Midbrain (tissue), 1 donor: ENCODE results near the gene PPIL6.

Source experiments
- DNase-seq: peaks from one replicate; lab custom pipeline; 2025; lab: John Stamatoyannopoulos, UW

Gene PPIL6

DNA sequence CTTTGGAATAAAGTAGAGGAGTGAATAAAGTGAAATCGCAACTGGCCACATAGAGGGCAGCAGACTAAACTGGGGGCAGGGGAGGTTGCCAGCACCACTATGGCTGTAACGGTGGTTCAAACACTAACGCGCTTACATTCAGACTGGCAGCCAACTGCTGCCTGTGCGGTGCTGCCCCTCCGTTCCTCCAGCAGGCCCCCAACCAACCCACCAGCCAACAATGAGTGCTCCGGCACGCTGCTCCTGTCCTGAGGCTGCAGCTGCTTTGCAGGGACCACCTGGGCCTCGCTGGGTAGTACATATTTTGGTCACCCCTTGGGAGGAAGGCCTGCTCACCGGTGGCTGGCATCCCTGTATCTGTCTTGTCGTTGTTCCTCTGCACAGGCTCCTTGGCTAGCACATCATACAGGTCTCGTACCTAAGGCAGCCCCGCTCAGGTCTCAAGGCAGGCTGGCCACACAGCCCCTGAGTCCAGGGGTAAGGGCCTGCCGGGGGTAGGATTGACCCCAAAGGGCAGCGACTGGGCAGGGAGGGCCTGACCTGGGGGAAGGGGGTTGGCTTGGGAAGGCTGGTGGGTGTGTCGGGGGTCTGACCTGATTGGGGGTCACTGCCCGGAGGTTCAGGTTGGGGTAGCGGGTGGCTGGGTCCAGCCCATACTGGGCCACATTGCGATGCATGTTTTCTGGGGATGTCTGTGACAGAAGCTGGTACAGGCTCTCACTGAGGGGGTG lies 8.8 kb upstream of the PPIL6 start:
- DNase-seq, result no peak

DNA sequence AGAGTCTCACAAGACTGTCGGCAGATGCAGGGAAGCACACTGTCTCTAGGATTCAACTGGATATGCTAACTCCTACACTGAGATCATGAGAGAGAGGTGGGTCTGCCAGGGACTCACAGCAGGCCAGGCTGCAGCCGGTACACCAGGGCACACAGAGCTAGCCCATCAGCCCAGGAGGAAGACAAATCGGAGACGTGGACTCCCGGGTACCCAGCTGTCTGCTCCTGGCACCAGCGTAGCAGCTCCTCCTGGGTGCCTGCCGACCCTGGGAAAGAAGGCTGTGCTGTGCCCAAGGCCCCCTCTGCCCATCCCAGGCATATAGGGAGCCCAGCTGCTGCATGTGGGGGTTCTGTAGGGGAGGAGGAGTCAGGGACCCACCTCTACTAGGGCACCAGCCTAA lies 8.2 kb upstream of the PPIL6 start:
- no peak for DNase-seq

DNA sequence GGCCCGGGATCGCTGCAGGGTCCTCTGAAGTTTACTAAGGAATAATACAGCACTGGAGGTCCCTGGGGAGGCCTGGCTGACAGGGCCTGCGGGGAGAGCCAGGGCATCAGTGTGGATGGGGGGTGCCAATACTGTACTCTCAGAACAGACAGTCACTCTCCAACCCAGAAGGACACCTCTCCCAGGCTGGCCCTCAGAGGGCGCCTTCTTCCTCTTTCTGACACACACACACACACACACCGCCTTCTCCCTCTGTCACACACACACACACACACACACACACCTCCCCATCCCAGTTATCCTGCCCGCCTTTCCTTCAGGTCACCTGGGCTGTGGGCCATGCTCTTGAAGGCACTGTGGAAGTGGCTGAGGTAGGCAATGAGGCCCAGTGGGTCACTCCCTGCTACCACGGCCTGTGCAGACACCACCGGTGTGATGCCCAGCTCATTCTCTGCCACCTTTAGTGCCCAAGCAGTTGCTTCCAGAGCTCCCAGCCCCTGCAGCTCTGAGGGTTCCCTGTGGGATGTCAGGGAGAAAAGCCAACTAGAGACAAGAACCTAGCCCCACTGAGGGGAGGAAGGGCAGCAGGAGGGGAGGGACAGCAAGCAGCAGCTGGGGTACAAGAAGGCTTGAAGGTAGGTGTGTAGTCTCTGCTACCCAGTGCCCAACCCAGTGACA lies 7.6 kb upstream of the PPIL6 start:
- no peak for DNase-seq

DNA sequence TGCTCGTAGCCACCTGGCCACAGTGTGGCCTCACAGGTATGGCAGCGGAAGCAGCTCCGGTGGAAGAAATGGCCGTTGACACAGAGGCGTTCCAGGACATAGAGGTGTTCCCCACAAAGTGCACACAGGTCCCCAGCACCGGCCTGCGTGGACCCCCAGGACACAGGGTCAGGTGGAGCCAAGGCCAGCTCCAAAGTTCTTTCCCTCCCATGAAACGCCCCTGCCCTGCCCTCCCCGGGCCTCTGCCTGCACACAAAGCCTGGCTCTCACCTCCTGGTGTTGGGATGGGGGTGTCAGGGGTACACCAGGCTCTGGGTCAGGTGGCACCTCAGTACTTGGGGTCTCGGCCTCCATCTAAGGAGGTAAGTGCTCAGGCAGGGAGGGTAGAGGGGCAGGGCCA lies 6.7 kb upstream of the PPIL6 start:
- no peak for DNase-seq

DNA sequence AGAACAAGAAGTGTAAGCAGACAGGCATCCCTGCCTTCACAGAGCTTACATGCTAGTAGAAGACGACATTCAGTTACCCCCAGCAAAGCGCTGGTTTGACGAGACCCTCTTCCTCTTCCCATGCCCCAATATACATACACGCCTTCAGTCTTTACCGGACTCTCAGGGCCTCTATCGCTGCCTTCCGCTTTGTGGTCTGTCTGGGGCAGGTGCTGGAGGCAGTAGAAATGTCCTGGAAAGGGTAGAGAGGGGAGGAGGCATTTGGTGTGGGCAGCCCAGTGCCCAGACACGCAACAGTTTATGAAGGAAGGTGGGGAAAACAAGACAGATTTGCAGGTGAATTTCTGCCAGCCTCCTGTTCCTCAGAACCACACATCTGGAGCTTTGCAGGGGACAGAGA lies 6.1 kb upstream of the PPIL6 start:
- DNase-seq, result no peak

DNA sequence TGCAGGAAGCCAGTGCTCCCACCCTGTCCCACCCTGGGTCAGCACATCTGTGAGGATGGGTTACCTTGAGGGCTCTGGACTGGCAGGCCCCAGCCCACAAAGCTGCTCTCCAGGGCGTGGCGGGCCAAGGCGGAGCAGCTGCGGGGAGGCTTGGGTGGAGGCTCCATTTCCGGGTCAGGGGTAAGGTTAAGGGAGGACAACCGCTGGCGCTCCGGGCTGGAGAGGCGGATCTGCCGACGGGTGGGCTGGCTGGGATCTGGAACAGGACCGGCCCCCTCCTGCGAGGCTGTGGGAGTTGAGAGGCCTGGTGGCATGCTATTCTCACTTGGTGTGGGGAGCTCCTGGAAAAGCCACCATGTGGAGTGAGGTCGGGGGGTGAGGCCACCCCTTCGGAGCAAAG lies 5.6 kb upstream of the PPIL6 start:
- DNase-seq, result no peak

DNA sequence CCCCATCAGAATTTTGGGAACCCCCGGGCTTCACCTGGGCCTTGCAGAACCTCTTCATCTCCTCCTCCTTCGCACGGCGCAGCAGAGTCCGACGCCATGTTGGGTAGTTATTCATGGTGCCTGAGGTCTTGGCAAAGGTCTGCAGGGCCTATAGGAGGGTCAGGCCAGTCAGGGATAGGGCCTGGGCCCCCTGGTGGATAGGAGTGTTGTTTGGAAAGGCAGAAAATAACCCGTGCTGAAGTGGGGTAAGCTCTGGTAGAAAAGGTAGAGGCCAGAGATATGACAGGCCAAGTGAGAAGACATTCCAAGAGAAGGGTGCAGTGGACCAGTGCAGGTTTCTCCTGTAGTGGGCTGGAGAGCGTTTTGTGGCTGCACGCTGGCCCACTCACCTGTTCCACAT lies 5.0 kb upstream of the PPIL6 start:
- DNase-seq, result no peak

DNA sequence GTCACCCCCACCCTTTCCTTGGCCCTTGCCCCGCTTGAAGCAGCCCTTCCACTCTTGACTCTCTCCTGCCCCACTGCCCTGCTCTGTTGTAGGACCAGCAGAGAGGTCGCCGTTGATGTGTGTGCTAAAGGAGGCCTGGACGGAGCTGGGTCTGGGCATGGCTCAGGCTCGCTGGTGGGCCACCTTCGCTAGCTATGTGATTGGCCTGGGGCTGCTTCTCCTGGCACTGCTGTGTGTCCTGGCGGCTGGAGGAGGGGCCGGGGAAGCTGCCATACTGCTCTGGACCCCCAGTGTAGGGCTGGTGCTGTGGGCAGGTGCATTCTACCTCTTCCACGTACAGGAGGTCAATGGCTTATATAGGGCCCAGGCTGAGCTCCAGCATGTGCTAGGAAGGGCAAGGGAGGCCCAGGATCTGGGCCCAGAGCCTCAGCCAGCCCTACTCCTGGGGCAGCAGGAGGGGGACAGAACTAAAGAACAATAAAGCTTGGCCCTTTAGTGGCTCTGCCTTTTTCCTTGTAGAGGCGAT lies 3.1 kb upstream of the PPIL6 start:
- no peak for DNase-seq

DNA sequence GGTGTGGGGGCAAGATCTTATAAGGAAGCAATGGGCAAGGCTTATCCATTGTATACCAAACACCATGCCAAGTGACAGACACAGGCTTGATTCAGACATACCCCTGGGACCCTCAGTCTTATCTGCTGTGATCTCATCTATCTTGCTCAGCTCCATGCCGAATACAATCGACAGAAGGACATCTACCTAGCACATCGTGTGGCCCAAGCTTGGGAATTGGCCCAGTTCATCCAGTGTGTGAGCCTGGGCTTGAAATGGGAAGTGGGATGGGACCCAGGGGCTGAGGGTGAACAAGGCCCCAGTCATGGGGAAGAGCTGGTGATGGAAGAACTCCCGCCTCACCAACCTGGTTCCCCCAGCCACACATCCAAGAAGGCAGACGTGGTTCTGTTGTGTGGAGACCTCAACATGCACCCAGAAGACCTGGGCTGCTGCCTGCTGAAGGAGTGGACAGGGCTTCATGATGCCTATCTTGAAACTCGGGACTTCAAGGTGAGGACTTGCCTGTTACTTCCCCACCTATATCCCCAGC lies 2.0 kb upstream of the PPIL6 start:
- DNase-seq, result no peak

DNA sequence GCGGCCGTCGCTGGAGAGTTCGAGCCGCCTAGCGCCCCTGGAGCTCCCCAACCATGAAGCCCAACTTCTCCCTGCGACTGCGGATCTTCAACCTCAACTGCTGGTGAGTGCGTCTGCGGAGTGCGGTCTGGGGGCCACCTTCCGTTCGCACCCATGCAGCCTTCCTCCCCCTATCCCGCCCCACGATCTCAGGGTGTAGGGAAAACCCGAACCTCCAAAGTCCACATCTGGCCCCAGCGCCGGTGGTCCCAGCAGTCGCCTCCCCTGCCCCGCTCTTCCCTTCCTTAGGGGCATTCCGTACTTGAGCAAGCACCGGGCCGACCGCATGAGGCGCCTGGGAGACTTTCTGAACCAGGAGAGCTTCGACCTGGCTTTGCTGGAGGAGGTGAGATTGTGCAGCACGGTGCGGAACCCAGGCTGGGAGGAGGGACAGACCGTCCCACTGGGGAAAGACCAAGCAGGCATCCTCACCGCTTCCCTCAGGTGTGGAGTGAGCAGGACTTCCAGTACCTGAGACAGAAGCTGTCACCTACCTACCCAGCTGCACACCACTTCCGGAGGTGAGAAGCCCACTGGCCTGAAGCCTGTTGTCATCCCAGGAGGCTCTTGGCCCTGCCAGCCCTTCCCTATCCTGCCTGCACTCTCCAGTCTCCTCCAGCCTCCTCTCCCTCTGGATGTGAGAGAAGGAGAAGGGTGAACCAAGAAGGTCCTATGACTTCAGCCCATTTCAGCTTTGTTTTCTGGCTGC lies 815 bp upstream of the PPIL6 start:
- no peak for DNase-seq

DNA sequence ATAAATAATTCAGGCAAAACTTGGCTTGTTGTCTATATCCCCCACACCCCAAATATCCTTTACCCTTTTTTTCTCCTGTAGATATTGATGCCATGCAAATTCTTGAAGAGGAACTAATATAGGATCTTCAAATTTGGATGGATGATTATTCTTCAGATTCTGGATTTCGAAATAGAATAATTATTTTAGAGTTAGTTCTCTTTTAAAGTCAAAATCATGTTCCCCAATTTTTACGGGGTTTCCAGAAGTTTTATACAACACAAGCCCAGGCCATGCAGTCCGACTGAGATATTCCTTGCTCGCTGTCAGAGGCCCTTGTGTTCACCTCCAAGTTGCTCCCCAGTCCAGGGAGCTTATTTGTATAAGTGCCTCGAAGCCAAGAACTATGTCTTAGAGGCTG lies 4.4 kb downstream of the PPIL6 start:
- no peak for DNase-seq

DNA sequence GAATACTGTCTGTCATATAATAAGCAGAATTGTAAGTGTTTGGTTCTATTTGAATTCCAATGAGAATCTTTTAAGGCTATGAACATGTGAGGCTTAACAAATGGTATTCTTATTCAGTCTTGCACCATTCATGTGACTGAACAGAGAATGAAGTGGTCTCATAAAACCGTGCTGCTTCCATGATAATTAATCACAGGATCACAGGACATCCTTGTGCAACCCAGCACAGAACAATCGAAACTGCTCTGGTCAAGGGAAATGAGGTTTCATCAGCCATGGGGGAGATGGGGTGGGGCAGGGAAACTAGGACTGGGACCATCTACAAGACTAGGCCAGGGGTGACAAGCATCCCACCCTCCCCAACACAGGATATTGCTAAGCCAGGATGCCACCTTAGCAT lies 6.0 kb downstream of the PPIL6 start:
- DNase-seq, result no peak

DNA sequence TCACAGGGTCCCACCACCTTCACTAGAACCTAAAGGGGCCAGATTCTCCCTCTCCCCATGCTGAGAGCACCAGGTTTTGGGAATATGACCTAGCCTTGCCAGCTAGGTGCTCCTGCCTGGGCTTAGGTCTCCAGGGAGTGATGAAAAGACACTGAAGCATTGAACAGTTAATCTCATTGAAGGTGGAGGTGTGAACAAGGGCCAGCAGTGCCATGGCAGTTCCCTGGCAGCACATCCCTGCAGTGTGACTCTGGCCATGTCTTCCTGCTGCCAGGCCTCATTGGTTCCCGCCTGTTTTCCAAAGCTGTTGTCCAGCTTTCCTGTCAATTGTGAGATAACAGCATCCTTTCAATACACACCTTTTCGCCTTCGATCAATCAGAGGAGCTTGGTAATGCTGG lies 10.9 kb downstream of the PPIL6 start:
- no peak for DNase-seq

DNA sequence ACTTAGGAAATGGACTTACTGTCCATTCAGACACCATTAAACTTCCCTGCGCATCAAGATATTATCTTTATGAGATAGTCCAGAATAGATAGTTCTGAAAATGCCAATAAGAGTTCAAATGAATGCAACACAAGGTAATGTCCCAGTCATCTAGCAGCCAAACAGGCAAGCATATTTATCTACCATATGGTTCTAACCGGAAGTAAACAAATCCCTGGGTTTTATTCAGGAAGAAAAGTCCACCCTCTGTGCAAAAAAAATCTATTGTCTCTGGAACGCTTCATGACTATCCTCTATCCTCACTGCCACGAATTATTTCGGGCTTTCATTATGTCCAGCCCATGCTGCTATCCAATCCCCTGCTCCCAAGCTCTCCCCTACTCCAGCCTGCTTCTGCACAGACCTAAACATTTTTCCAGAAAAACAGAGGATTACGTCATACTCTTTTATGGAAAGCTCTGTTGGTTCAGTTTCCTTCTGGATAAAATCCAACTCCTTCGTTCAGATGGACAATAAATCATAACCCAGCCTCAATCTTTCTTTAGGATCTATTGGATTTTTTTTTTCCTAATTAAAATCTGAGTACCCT lies 11.4 kb downstream of the PPIL6 start:
- no peak for DNase-seq

DNA sequence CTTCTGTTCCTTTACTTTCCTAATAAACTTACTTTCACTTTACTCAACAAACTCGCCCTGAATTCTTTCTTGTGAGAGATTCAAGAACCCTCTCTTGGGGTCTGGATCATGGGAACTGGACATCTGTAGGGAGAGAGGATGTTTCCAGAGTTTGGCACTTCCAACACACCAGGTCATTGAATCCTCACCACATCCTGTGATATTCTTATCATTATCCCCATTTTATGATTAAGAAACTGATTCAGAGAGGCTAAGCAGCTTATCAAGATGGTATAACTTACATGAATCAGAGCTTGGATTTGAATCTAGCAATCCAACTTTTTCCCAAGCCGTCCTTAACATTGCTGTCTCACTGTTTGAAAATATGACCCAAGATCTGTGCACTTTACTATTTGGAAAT lies 15.5 kb downstream of the PPIL6 start:
- no peak for DNase-seq

DNA sequence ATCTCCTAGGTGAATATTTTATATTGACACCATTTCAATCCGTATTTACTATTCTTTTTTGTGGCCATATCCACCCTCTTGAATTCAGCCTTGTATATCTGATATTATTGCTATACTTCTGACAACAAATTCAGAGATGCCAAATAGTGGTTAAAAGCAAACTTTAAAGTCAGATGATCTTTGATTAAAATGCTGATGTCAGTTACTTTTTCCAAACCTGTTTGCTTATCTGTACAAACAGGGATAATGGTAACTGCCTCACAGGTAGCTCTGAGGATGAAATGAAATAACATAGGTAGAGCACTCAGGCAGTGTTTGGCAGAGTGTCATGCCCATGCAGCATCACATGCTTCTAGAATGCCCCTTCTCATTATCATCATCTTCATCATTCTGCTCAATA lies 19.2 kb downstream of the PPIL6 start:
- no peak for DNase-seq

DNA sequence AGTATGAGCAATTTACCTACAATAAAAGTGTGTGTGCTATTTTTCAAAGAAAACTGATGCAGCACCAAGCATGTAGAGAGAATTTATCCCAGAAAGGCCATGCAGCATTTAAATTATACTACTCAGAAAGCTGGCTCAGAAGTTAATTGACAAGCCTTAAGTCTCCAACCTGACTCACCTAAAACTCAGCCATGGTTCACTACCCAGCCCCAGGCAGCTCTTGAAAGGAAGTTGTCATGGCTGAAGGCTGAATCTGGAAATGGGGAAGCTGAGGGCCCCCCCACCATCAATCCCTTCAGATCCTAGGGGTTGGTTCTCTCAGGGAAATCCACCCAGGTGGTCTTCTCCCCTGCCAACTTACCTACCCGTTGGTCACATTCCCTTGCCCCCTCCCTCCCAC lies 19.7 kb downstream of the PPIL6 start:
- DNase-seq, result no peak

DNA sequence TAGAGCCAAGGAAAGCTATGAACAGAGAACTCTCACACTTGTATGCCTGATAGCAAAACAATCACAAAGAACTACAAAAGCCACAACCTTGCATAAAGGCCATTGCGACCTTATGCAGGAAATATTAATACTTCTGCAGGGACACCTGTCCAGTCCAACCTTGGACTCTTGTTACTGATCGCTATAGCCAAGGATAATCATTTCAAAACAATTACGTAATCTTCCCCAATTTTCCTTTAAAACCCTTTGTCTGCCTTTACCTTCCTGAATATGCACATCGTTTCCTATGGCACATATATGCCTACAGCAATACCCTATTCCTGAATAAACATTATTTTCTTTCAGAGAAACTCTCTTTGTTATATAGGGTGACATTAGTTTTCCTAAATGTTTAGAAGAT lies 22.8 kb downstream of the PPIL6 start:
- no peak for DNase-seq

DNA sequence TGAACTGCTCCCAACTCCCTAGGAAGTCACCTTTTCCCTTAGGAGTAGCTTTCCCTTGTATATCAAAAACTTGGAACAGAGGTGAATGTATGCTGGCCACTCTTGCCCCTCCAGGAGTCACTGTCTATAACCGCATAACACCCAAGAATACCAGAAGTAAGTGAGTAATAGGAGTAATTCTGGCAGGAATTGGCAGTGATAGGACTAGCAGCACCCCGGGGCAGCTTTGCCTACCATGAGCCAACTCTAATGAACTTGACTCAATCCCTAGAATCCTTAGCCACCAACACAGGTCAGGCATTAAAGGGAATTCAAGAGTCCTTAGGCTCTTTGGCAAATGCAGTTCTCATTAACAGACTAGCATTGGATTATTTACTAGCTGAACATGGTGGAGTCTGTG lies 29.4 kb downstream of the PPIL6 start:
- DNase-seq, result no peak

DNA sequence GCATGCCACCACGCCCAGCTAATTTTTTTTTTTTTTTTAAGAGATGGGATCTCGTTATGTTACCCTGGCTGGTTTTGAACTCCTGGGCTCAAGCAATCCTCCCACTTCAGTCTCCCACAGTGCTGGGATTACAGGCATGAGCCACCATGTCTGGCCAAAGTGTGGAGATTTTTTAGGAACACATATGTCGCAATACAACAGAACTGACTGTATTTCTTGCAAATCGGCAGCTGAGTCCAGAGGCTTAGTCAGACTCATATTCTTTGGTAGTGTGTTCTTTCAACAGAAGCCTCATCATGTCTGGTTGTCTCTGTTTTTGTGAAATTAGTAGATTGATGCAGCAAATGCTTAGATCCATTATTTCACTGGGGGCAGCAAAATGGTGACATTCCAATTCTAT lies 34.2 kb downstream of the PPIL6 start:
- no peak for DNase-seq

DNA sequence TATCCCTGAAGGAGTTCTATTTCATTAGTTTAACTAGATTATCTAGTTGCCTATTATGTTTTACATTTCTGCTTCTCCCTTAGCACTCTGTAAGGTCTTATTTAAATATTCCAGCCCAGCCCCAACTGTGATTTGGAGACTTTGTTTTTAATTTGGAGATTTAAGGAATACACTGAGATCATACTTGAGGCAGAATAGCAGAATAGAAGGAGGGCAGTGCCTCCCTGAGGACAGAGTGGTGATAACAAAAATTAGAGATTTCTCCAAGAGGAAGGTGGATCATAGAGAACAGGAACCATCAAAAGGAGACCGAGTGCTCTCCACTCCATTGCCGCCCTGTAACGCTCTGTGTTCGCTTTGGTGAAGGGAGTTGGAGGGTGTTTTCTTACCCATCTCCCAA lies 43.4 kb downstream of the PPIL6 start:
- peak; percentile 35 for DNase-seq

DNA sequence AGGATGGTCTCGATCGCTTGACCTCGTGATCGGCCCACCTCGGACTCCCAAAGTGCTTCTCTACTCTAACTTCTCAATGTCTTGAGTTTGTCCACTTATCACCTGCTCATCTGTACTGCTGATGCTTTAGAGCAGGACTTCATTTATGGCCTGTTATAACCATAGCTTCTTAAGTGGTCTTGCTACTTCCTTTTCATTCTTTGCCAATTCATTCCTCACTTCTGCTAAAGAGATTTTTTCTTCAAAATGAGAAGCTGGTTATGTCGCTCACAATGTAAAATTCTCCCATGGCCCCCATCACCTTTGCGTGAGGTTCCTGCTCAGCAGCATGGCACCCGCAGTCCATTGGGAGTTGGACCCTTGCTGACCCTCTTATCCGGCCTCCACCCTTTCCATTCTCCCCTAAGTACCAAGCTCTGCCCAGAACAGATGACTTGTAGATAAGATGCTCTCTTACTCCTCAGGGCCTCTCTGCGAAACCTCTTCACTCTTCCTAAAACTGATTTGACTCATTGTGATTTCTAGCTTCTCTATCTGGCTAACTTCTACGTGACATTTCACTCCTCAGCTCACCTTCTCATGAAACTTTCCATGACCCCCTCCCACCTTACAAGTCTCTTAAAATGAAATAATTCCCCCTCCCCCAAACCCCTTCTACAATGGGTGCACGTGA lies 44.2 kb downstream of the PPIL6 start:
- DNase-seq, result no peak
